ENCODE results near the gene WSB2. TPM values are rescaled to one million over a fixed set of nuclear protein-coding genes. Genes with fewer than 3 reads are reported as not detected.

WSB2 gene
- total and polyA plus RNA-seq, 2 donors from 2014 or later: 48.8 to 72.5 TPM

DNA sequence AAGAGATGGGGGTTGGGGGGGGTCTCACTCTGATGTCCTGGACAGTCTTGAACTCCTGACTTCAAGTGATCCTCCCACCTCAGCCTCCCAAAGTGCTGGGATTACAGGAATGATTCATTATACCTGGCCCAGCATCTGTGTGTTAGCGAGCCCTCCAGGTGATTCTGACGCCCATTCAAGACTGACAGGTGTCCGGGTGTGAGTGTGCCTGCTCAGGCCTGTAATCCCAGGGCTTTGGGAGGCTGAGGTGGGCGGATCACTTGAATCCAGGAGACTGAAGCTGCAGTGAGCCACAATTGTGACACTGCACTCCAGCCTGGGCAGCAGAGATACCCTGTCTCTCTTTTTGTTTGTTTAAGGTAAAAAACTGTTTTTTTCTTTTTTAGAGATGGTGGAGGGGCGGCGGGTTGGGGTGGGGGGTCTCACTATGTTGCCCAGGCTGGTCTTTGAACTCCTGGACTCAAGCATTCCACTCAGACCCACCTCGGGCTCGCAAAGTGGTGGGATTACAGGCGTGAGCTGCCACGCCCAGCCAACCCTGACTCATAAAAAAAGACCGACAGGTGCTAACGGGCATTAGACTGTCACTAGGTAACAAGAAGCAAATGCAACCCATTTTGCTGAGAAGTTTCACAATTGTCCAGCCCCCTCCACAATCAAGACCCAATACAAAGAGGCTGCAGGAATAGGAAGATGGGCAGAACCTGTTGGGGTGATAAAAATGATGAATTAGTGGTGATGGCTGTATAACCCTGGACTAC lies 38.1 kb upstream of the WSB2 start:
- TF ChIP-seq, protein P1, sequence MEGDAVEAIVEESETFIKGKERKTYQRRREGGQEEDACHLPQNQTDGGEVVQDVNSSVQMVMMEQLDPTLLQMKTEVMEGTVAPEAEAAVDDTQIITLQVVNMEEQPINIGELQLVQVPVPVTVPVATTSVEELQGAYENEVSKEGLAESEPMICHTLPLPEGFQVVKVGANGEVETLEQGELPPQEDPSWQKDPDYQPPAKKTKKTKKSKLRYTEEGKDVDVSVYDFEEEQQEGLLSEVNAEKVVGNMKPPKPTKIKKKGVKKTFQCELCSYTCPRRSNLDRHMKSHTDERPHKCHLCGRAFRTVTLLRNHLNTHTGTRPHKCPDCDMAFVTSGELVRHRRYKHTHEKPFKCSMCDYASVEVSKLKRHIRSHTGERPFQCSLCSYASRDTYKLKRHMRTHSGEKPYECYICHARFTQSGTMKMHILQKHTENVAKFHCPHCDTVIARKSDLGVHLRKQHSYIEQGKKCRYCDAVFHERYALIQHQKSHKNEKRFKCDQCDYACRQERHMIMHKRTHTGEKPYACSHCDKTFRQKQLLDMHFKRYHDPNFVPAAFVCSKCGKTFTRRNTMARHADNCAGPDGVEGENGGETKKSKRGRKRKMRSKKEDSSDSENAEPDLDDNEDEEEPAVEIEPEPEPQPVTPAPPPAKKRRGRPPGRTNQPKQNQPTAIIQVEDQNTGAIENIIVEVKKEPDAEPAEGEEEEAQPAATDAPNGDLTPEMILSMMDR (IDR thresholded peaks at IDR 0.05; ENCODE audit: borderline replicate concordance, extremely low read depth, insufficient read depth): no peak
- no peak overlapping the region for H3K9ac ChIP-seq (ENCODE audit: low read length in 3 of 3)

DNA sequence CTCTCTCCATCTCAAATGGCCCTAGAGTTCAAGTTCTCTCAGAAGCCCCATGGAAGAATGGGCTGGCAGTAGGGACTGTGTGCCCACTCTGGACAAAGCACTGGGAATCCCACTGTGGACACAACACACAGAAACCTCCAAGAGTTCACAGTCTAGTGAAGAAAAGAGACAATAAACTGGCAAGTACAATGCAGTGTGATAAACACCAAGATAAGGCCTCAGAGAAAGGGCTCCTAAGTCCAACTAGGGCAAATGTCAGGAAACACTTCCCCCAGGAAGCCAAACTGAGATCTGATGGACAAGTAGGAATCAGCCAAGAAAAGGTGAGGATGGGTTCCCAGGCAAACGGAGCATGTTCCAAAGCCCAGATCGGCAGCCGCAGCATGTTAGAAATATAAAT lies 37.4 kb upstream of the WSB2 start:
- no peaks in the 10 kb centered on the region for H3K9me3 ChIP-seq (ENCODE audit: control insufficient read depth in 2 of 3, insufficient read depth in 1 of 3, low read length in 3 of 3)
- no peaks in the 10 kb centered on the region for H3K27me3 ChIP-seq (ENCODE audit: control insufficient read depth, insufficient read depth, low read length)
- no peaks in the 10 kb centered on the region for H3K4me1 ChIP-seq (ENCODE audit: control insufficient read depth in 2 of 3, insufficient read depth in 2 of 3, low read depth in 1 of 3, low read length in 3 of 3)
- intact Hi-C loops (cut with DNase I): no loop called here
- DNase-seq (no peak), FAIRE-seq (no peak)
- TF ChIP-seq, protein P1 (IDR thresholded peaks at IDR 0.05; ENCODE audit: borderline replicate concordance, extremely low read depth, insufficient read depth): no peak
- no peak overlapping the region for H3K27ac ChIP-seq (ENCODE audit: low read depth in 2 of 2, low read length in 2 of 2)
- no peaks in the 10 kb centered on the region for H3K36me3 ChIP-seq (ENCODE audit: control insufficient read depth in 2 of 3, insufficient read depth in 3 of 3, low read length in 3 of 3)
- H3K4me3 ChIP-seq (ENCODE audit: low read length in 3 of 3): no peak overlapping the region
- no peak overlapping the region for H3K9ac ChIP-seq (ENCODE audit: low read length in 3 of 3)

More for the DNA sequence above, 38.1 kb upstream of the WSB2 start:
- H3K36me3 ChIP-seq (ENCODE audit: control insufficient read depth in 2 of 3, insufficient read depth in 3 of 3, low read length in 3 of 3): no peaks in the 10 kb centered on the region
- H3K9me3 ChIP-seq (ENCODE audit: control insufficient read depth in 2 of 3, insufficient read depth in 1 of 3, low read length in 3 of 3): no peaks in the 10 kb centered on the region
- intact Hi-C loops (cut with DNase I): no loop called here
- no peaks in the 10 kb centered on the region for H3K4me1 ChIP-seq (ENCODE audit: control insufficient read depth in 2 of 3, insufficient read depth in 2 of 3, low read depth in 1 of 3, low read length in 3 of 3)
- DNase-seq (no peak), FAIRE-seq (no peak)
- H3K27me3 ChIP-seq (ENCODE audit: control insufficient read depth, insufficient read depth, low read length): no peaks in the 10 kb centered on the region
- no peak overlapping the region for H3K4me3 ChIP-seq (ENCODE audit: low read length in 3 of 3)
- no peak overlapping the region for H3K27ac ChIP-seq (ENCODE audit: low read depth in 2 of 2, low read length in 2 of 2)

DNA sequence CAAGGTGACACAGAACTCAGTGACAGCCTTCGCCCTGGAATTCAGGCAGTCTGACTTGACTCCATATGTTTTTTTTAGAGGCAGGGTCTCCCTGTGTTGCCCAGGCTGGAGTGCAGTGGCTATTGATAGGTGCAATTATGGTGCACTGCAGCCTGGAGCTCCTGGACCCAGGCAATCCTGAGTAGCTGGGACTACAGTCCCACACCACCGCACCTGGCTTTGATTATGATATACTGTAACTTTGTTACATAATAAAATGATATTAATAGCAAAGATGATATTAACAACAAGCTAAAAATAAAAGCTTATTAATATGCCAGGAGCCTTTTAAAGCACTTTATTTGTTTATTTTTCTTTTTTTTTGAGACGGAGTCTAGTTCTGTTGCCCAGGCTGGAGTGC lies 33.1 kb upstream of the WSB2 start:
- Histone ChIP-seq H3K27me3 (ENCODE audit: control insufficient read depth, insufficient read depth, low read length) (no peaks in the 10 kb centered on the region), H3K36me3 (ENCODE audit: control insufficient read depth in 2 of 3, insufficient read depth in 3 of 3, low read length in 3 of 3) (no peaks in the 10 kb centered on the region), H3K9ac (ENCODE audit: low read length in 3 of 3) (no peak overlapping the region), H3K4me3 (ENCODE audit: low read length in 3 of 3) (no peak overlapping the region), H3K9me3 (ENCODE audit: control insufficient read depth in 2 of 3, insufficient read depth in 1 of 3, low read length in 3 of 3) (no peaks in the 10 kb centered on the region), H3K4me1 (ENCODE audit: control insufficient read depth in 2 of 3, insufficient read depth in 2 of 3, low read depth in 1 of 3, low read length in 3 of 3) (no peaks in the 10 kb centered on the region), H3K27ac (ENCODE audit: low read depth in 2 of 2, low read length in 2 of 2) (no peak overlapping the region)
- TF ChIP-seq, protein P1 (IDR thresholded peaks at IDR 0.05; ENCODE audit: borderline replicate concordance, extremely low read depth, insufficient read depth): no peak
- intact Hi-C loops (cut with DNase I): no loop called here
- FAIRE-seq (no peak), DNase-seq (no peak)

Measured in kidney (tissue), 14 donors.